Mesenchymal stem cell (in vitro differentiated cells and primary cell): Measurements from ENCODE around the gene FUT3.
A peak's percentile ranks its signal among the peaks of the same experiment; 100 is the strongest.

Experiments
- DNase-seq: peaks from one replicate; pipeline ENCODE4 v3.0.0-alpha.2; 2013
- H2AFZ ChIP-seq: one replicate; pipeline ENCODE4 v1.6.1; 2013; ENCODE audit warnings: low read depth, mild to moderate bottlenecking, control low read depth, inconsistent platforms, low read length, moderate library complexity
- H2AK5ac ChIP-seq: 2 replicates; pipeline ENCODE4 v1.6.1; 2013; ENCODE audit warnings: low read length, moderate library complexity, mild to moderate bottlenecking, inconsistent platforms; ENCODE audit not compliant: severe bottlenecking
- H2BK120ac ChIP-seq: one replicate; pipeline ENCODE4 v1.6.1; 2013; ENCODE audit warnings: low read depth, mild to moderate bottlenecking, inconsistent platforms, low read length, moderate library complexity
- H2BK12ac ChIP-seq, 2 experiments: one replicate each; pipeline ENCODE4 v1.6.1; 2013; ENCODE audit warnings: inconsistent platforms in 2 of 2, low read length in 2 of 2, mild to moderate bottlenecking in 2 of 2, moderate library complexity in 2 of 2, control low read depth in 1 of 2
- H2BK15ac ChIP-seq: one replicate; pipeline ENCODE4 v1.6.1; 2013; ENCODE audit warnings: mild to moderate bottlenecking, low read depth, inconsistent platforms; ENCODE audit not compliant: poor library complexity, severe bottlenecking
- H2BK5ac ChIP-seq: 2 replicates; pipeline ENCODE4 v1.6.1; 2013; ENCODE audit warnings: low read depth, mild to moderate bottlenecking, low read length, control low read depth, inconsistent platforms; ENCODE audit not compliant: poor library complexity, severe bottlenecking
- H3K14ac ChIP-seq, 2 experiments: one replicate each; pipeline ENCODE4 v1.6.1; 2013; ENCODE audit warnings: inconsistent platforms in 2 of 2, low read length in 2 of 2, control low read depth in 1 of 2, mild to moderate bottlenecking in 1 of 2, moderate library complexity in 1 of 2
- H3K18ac ChIP-seq, 2 experiments: one replicate each; pipeline ENCODE4 v1.6.1; 2013; ENCODE audit warnings: inconsistent platforms in 2 of 2, low read length in 2 of 2, control low read depth in 1 of 2, low read depth in 1 of 2, mild to moderate bottlenecking in 1 of 2
- H3K23ac ChIP-seq, 2 experiments: one replicate each; pipeline ENCODE4 v1.6.1; 2013; ENCODE audit warnings: inconsistent platforms in 2 of 2, low read length in 2 of 2, mild to moderate bottlenecking in 2 of 2, moderate library complexity in 2 of 2, control low read depth in 1 of 2
- H3K27ac ChIP-seq: 2 replicates; pipeline ENCODE4 v1.5.1; 2013; ENCODE audit warnings: mild to moderate bottlenecking, moderate library complexity, low read length, control low read depth, inconsistent platforms; ENCODE audit not compliant: poor library complexity, severe bottlenecking
- H3K27me3 ChIP-seq, 2 experiments: 2 replicates each; pipeline versions ENCODE4 v1.6.1 to v1.7.0; 2013; ENCODE audit warnings: low read length in 2 of 2, mild to moderate bottlenecking in 2 of 2, moderate library complexity in 2 of 2, control low read depth in 1 of 2, inconsistent platforms in 1 of 2; ENCODE audit not compliant: control insufficient read depth in 1 of 2, insufficient read depth in 1 of 2
- H3K36me3 ChIP-seq, 2 experiments: 2 replicates each; pipeline versions ENCODE4 v1.6.1 to v1.7.0; 2013; ENCODE audit warnings: low read length in 2 of 2, control low read depth in 1 of 2, inconsistent platforms in 1 of 2, low read depth in 1 of 2, mild to moderate bottlenecking in 1 of 2; ENCODE audit not compliant: insufficient read depth in 2 of 2, control insufficient read depth in 1 of 2
- H3K4ac ChIP-seq, 2 experiments: one replicate each; pipeline ENCODE4 v1.6.1; 2013; ENCODE audit warnings: inconsistent platforms in 2 of 2, low read length in 2 of 2, mild to moderate bottlenecking in 2 of 2, moderate library complexity in 2 of 2, control low read depth in 1 of 2, low read depth in 1 of 2
- H3K4me1 ChIP-seq: 2 replicates; pipeline ENCODE4 v1.6.1; 2013; ENCODE audit warnings: low read depth, low read length, control low read depth; ENCODE audit not compliant: control insufficient read depth, insufficient read depth
- H3K4me2 ChIP-seq: 2 replicates; pipeline ENCODE4 v1.6.1; 2013; ENCODE audit warnings: low read length, mild to moderate bottlenecking, inconsistent platforms; ENCODE audit not compliant: poor library complexity, severe bottlenecking
- H3K4me3 ChIP-seq, 2 experiments: 2 replicates each; pipeline versions ENCODE4 v1.5.1 to v1.7.0; 2013; ENCODE audit warnings: low read length in 2 of 2, mild to moderate bottlenecking in 2 of 2, control low read depth in 1 of 2, low read depth in 1 of 2; ENCODE audit not compliant: insufficient read depth in 1 of 2
- H3K79me1 ChIP-seq: replicated peaks from 2 replicates; pipeline ENCODE4 v1.6.1; 2013; ENCODE audit warnings: mild to moderate bottlenecking, control low read depth, low read length, inconsistent platforms; ENCODE audit not compliant: poor library complexity, severe bottlenecking
- H3K9ac ChIP-seq: 2 replicates; pipeline ENCODE4 v1.7.0; 2013; ENCODE audit warnings: mild to moderate bottlenecking, low read length, moderate library complexity
- H3K9me3 ChIP-seq: 2 replicates; pipeline ENCODE4 v1.7.0; 2013; ENCODE audit warnings: mild to moderate bottlenecking, low read length; ENCODE audit not compliant: control insufficient read depth
- H4K8ac ChIP-seq: one replicate; pipeline ENCODE4 v1.6.1; 2013; ENCODE audit warnings: inconsistent platforms, mild to moderate bottlenecking, low read length, moderate library complexity
- H4K91ac ChIP-seq: one replicate; pipeline ENCODE4 v1.6.1; 2013; ENCODE audit warnings: mild to moderate bottlenecking, low read length, inconsistent platforms
- WGBS: methylation state at CpG from one replicate; pipeline ENCODE4 v1.1.7; 2013; ENCODE audit warnings: mixed read lengths; 5-methylcytosine and 5-hydroxymethylcytosine counted together

FUT3 gene

DNA sequence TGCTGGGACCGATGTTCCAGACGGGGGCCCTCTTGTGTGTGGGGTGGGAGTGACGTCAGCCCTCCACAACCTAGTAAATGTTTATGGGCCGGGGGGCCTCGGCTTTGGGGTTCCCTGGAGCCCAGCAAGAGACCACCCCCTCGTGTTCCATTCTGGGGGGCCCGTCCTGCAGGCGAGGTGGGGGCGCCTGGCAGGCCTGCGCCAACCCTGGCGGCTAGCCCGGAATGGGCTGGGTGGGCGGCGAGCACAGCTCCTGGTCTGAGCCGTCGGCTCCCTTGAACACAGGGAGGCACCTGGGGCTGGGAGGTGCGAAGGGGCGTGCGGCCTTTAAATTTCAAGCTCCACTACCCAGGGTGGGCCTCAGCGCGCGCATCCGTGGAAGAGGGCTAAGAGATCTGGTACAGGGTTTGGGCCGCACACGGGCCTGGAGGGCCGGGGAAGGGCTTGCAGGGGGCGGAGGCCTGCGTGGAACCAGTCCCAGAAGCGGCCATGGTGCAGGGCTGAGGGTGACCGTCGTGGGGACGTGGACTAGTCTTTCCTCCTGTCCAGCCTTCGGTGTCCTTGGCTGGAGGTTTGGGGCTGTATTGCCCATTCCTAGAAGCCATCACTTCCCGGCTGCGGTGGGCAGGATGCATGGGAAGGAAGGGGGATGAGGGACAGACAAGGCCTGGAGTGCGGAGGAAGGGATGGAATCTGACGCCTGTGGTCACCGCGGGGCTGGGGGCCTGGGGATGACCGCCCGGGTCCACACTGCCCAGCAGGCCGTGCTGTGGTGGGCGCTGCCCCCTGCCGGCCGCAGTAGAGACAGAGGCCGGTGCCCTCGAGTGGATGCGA, 40.9 kb upstream of the FUT3 start:
- Histone ChIP-seq H3K4me1 (peaks cover 43% of the 10 kb centered on the region), H2BK12ac (no peak overlapping the region), H2BK5ac (no peak overlapping the region), H2BK15ac (no peak overlapping the region), H4K8ac (peak overlapping the region; percentile 19), H4K91ac (peak overlapping the region; percentile 7), H3K18ac (peak overlapping the region; percentile 37 to 71), H3K4ac (peak overlapping the region in 1 of 2 experiments; percentile 24), H3K4me3 (no peak overlapping the region), H3K79me1 (peaks cover 20% of the 10 kb centered on the region), H2AFZ (no peak overlapping the region), H3K4me2 (no peak overlapping the region), H3K27me3 (peaks cover 3 to 28% of the 10 kb centered on the region in 2 experiments), H2AK5ac (no peak overlapping the region), H3K9ac (peak overlapping the region; percentile 51), H3K9me3 (no peaks in the 10 kb centered on the region), H3K36me3 (peaks cover 24 to 33% of the 10 kb centered on the region in 2 experiments), H2BK120ac (no peak overlapping the region), H3K27ac (no peak overlapping the region), H3K23ac (no peak overlapping the region), H3K14ac (peak overlapping the region in 1 of 2 experiments; percentile 44)
- 46% methylated on average over 46 of the region's 48 CpGs for WGBS
- peak; percentile 60 for DNase-seq

DNA sequence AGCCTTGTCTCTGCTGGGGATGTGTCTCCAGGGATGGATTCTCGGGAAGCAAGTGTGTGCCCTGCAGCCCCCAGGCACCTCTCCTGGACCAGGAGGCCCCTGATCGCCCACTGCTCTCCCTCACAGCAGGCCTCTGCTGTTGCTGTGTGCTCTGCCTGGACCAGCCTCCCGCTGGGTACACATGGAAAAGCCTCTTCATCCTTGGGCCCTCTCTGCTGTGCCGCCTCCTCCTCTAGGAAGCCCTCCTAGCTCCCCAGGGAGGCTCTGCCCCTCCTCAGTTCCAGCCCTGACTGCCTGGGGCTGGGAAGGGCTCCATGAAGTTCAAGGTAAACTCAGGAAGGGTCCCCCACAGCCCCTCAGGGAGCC, 40.3 kb upstream of the FUT3 start:
- Histone ChIP-seq H4K8ac (peak overlapping the region; percentile 27), H3K9ac (peak overlapping the region; percentile 51), H3K9me3 (no peaks in the 10 kb centered on the region), H2BK120ac (peak overlapping the region; percentile 54), H3K4me2 (no peak overlapping the region), H3K23ac (no peak overlapping the region), H3K4ac (no peak overlapping the region), H2AFZ (no peak overlapping the region), H4K91ac (no peak overlapping the region), H3K27ac (no peak overlapping the region), H3K79me1 (peaks cover 14% of the 10 kb centered on the region), H2AK5ac (no peak overlapping the region), H3K4me3 (no peak overlapping the region), H2BK12ac (peak overlapping the region in 1 of 2 experiments; percentile 7), H3K14ac (peak overlapping the region in 1 of 2 experiments; percentile 53), H3K36me3 (peaks cover 22 to 27% of the 10 kb centered on the region in 2 experiments), H3K27me3 (peaks cover 3 to 28% of the 10 kb centered on the region in 2 experiments), H2BK15ac (no peak overlapping the region), H2BK5ac (no peak overlapping the region), H3K4me1 (peaks cover 42% of the 10 kb centered on the region), H3K18ac (peak overlapping the region in 1 of 2 experiments; percentile 27)
- WGBS = 82% methylated on average over 4 of the region's 4 CpGs
- no peak for DNase-seq

DNA sequence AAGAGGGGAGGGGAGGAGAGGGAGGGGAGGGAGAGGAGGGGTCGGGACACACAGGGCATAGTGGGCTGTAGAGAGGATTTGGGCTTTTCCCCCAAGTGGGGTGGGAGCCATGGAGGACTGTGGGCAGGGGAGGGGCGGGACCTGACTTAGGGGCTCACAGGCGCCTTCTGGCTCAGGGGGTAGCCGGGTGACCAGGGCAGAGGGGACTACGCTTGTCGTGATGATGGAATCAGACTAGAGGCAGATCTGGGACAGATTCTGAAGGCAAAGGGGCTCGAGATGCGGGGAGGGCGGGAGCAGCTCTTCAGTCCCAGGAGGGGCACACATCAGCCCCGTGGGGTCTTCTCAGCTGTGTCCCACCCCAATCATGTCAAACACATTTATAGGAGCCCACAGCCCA, 38.9 kb upstream of the FUT3 start:
- H4K91ac ChIP-seq = peak overlapping the region; percentile 53
- H3K27ac ChIP-seq = no peak overlapping the region
- H2AK5ac ChIP-seq = no peak overlapping the region
- H2BK15ac ChIP-seq = no peak overlapping the region
- H3K79me1 ChIP-seq = peaks cover 2% of the 10 kb centered on the region
- no peak overlapping the region for H3K4me3 ChIP-seq
- H2BK5ac ChIP-seq = no peak overlapping the region
- H3K23ac ChIP-seq = no peak overlapping the region
- H4K8ac ChIP-seq = no peak overlapping the region
- 81% methylated on average over 10 of the region's 10 CpGs for WGBS
- H3K36me3 ChIP-seq = peaks cover 9 to 12% of the 10 kb centered on the region in 2 experiments
- no peaks in the 10 kb centered on the region for H3K9me3 ChIP-seq
- no peak overlapping the region for H2AFZ ChIP-seq
- peaks cover 36% of the 10 kb centered on the region for H3K4me1 ChIP-seq
- H2BK12ac ChIP-seq = no peak overlapping the region
- H3K4me2 ChIP-seq = no peak overlapping the region
- no peak overlapping the region for H3K14ac ChIP-seq
- no peak for DNase-seq
- H3K18ac ChIP-seq = no peak overlapping the region
- no peak overlapping the region for H2BK120ac ChIP-seq
- H3K27me3 ChIP-seq = peaks cover 3 to 28% of the 10 kb centered on the region in 2 experiments
- no peak overlapping the region for H3K4ac ChIP-seq
- no peak overlapping the region for H3K9ac ChIP-seq

- Histone ChIP-seq H3K36me3 (peaks cover 4 to 5% of the 10 kb centered on the region in 2 experiments), H2BK120ac (no peak overlapping the region), H3K9ac (no peak overlapping the region), H2BK5ac (no peak overlapping the region), H3K4me1 (peaks cover 29% of the 10 kb centered on the region), H3K4ac (no peak overlapping the region), H2BK15ac (no peak overlapping the region), H3K4me2 (no peak overlapping the region), H3K27me3 (peaks cover 3 to 28% of the 10 kb centered on the region in 2 experiments), H3K9me3 (no peaks in the 10 kb centered on the region), H3K79me1 (no peaks in the 10 kb centered on the region), H4K8ac (no peak overlapping the region), H3K4me3 (no peak overlapping the region), H3K14ac (peak overlapping the region in 1 of 2 experiments; percentile 75), H3K23ac (no peak overlapping the region), H2BK12ac (peak overlapping the region in 1 of 2 experiments; percentile 49), H3K27ac (no peak overlapping the region), H2AK5ac (no peak overlapping the region), H3K18ac (no peak overlapping the region), H2AFZ (no peak overlapping the region), H4K91ac (no peak overlapping the region)
- DNase-seq = peak; percentile 59
- WGBS = 75% methylated on average over 17 of the region's 17 CpGs
These were observed 38.2 kb upstream of the FUT3 start for GRCh38 chr19:5889288-5889971.
